Liver (tissue), 9 donors: ENCODE data around the gene SERPINA3. TPM values are rescaled to one million over a fixed set of nuclear protein-coding genes. Genes with fewer than 3 reads are reported as not detected.

Source experiments
- DNase-seq: peaks from one replicate; pipeline ENCODE4 v3.0.0-alpha.2; 2017; ENCODE audit warnings: low spot score
- H3K27ac ChIP-seq, 2 donors: one replicate each; pipeline ENCODE4 v1.7.0; 2013; ENCODE audit warnings: inconsistent platforms in 2 of 2, low read length in 2 of 2, control low read depth in 1 of 2, low read depth in 1 of 2, mild to moderate bottlenecking in 1 of 2
- H3K27me3 ChIP-seq, 4 donors: one replicate each; pipeline versions ENCODE4 v1.6.1 to v1.7.0; 2013; ENCODE audit warnings: low read length in 3 of 4, inconsistent platforms in 1 of 4, mild to moderate bottlenecking in 1 of 4, moderate library complexity in 1 of 4; ENCODE audit not compliant: control insufficient read depth in 4 of 4, insufficient read depth in 4 of 4
- H3K36me3 ChIP-seq, 4 donors: one replicate each; pipeline versions ENCODE4 v1.6.1 to v1.7.0; 2013; ENCODE audit warnings: low read length in 3 of 4, mild to moderate bottlenecking in 3 of 4, low read depth in 1 of 4, moderate library complexity in 1 of 4; ENCODE audit not compliant: control insufficient read depth in 4 of 4, insufficient read depth in 3 of 4
- H3K4me1 ChIP-seq, 4 donors: one replicate each; pipeline versions ENCODE4 v1.6.1 to v1.7.0; 2013; ENCODE audit warnings: low read length in 3 of 4, mild to moderate bottlenecking in 3 of 4, moderate library complexity in 1 of 4; ENCODE audit not compliant: control insufficient read depth in 4 of 4, insufficient read depth in 4 of 4
- H3K4me3 ChIP-seq, 3 donors: one replicate each; pipeline versions ENCODE4 v1.6.1 to v1.7.0; 2013; ENCODE audit warnings: low read length in 3 of 3, control low read depth in 1 of 3, low read depth in 1 of 3, mild to moderate bottlenecking in 1 of 3
- H3K9ac ChIP-seq, 2 donors: one replicate each; pipeline ENCODE4 v1.7.0; 2013; ENCODE audit warnings: low read length in 2 of 2, mild to moderate bottlenecking in 2 of 2, moderate library complexity in 2 of 2, control low read depth in 1 of 2, low read depth in 1 of 2
- H3K9me3 ChIP-seq, 4 donors: one replicate each; pipeline versions ENCODE4 v1.6.1 to v1.7.0; 2013; ENCODE audit warnings: low read length in 3 of 4; ENCODE audit not compliant: control insufficient read depth in 4 of 4
- FOXA1 ChIP-seq: IDR thresholded peaks from 2 replicates; pipeline ENCODE4 v1.6.1; 2016; ENCODE audit warnings: antibody characterized with exemption
- GABPA ChIP-seq, 2 donors: IDR thresholded peaks in 1 of 2; conservative IDR thresholded peaks in 1 of 2; 2 replicates each; pipeline ENCODE4 v1.6.1; 2016; ENCODE audit warnings: antibody characterized with exemption in 2 of 2, mild to moderate bottlenecking in 1 of 2, moderate library complexity in 1 of 2
- HNF4A ChIP-seq, 2 donors: conservative IDR thresholded peaks; 2 replicates each; pipeline ENCODE4 v1.6.1; 2016; ENCODE audit warnings: antibody characterized with exemption in 2 of 2, mild to moderate bottlenecking in 2 of 2
- HNF4G ChIP-seq: IDR thresholded peaks from 2 replicates; pipeline ENCODE4 v1.6.1; 2016; ENCODE audit warnings: antibody characterized with exemption
- JUND ChIP-seq, 2 donors: IDR thresholded peaks; 2 replicates each; pipeline ENCODE4 v1.6.1; 2016; ENCODE audit warnings: antibody characterized with exemption in 2 of 2
- NR2F2 ChIP-seq: IDR thresholded peaks from 2 replicates; pipeline ENCODE4 v1.6.1; 2016; ENCODE audit warnings: antibody characterized with exemption
- RAD21 ChIP-seq, 2 donors: IDR thresholded peaks; 2 replicates each; pipeline ENCODE4 v1.6.1; 2016; ENCODE audit warnings: antibody characterized with exemption in 2 of 2, mild to moderate bottlenecking in 2 of 2
- REST ChIP-seq: IDR thresholded peaks from 2 replicates; pipeline ENCODE4 v1.6.1; 2016; ENCODE audit warnings: antibody characterized with exemption, mild to moderate bottlenecking
- RXRA ChIP-seq, 2 donors: IDR thresholded peaks; 2 replicates each; pipeline ENCODE4 v1.6.1; 2017 to 2018; ENCODE audit warnings: antibody characterized with exemption in 2 of 2, mild to moderate bottlenecking in 1 of 2
- SP1 ChIP-seq: IDR thresholded peaks from 2 replicates; pipeline ENCODE4 v1.6.1; 2018; ENCODE audit warnings: antibody characterized with exemption, mild to moderate bottlenecking
- TAF1 ChIP-seq: conservative IDR thresholded peaks from 2 replicates; pipeline ENCODE4 v1.6.1; 2016; ENCODE audit warnings: antibody characterized with exemption, mild to moderate bottlenecking
- YY1 ChIP-seq: IDR thresholded peaks from 2 replicates; pipeline ENCODE4 v1.6.1; 2016; ENCODE audit warnings: antibody characterized with exemption, mild to moderate bottlenecking
- ZBTB33 ChIP-seq: IDR thresholded peaks from 2 replicates; pipeline ENCODE4 v1.6.1; 2016; ENCODE audit warnings: antibody characterized with exemption
- WGBS: extraction: QIAGEN DNeasy Blood & Tissue Kit; methylation state at CpG from one replicate; pipeline ENCODE4 v1.1.7; 2013; 5-methylcytosine and 5-hydroxymethylcytosine counted together
- polyA plus RNA-seq, 2 donors: library from polyadenylated mRNA; stranded (reverse) in 1 of 2; unstranded in 1 of 2; fragments of 200-250 nt in 1 of 2; fragments of >200 nt in 1 of 2; fragmentation: Nextera tagmentation in 1 of 2; extraction: Ambion mirVana in 1 of 2; gene quantifications; one replicate each; pipeline versions ENCODE4 v1.2.1 to v1.2.3, GENCODE V29; 2013 to 2015
- total RNA-seq, 2 donors: library from RNA; depleted of rRNA; stranded (reverse); fragments of >200 nt; gene quantifications; one replicate each; pipeline ENCODE4 v1.2.3, GENCODE V29; 2014
- TF ChIP-seq, protein P1 (sequence below): IDR thresholded peaks from 2 replicates; pipeline ENCODE4 v1.6.1; 2016; ENCODE audit warnings: antibody characterized with exemption
- TF ChIP-seq, protein P2 (sequence below): fragments of 150-350 bp; IDR thresholded peaks from 2 replicates; pipeline ENCODE4 v1.5.1; 2017; ENCODE audit warnings: improper control_type of control experiment, low read depth, low read length; ENCODE audit not compliant: missing input control
- donor health status: healthy.
- donor health status: healthy.
- donor health status: healthy.
- donor health status: healthy.
- donor health status: healthy.

The SERPINA3 gene
- total and polyA plus RNA-seq, 4 donors: 2,087 to 17,984 (median 13,009) TPM

GRCh38 chr14:94622653-94623421, 10.6 kb downstream of the SERPINA3 start:
- Histone ChIP-seq H3K27ac (peak overlapping the region in 1 of 2 donors; percentile 24), H3K9me3 (no peaks in the 10 kb centered on the region), H3K27me3 (no peaks in the 10 kb centered on the region), H3K9ac (no peak overlapping the region), H3K4me3 (no peak overlapping the region), H3K4me1 (peaks cover 0 to 10% (median 1%) of the 10 kb centered on the region in 4 donors), H3K36me3 (peaks cover 6 to 54% (median 48%) of the 10 kb centered on the region in 4 donors)
- TF ChIP-seq NR2F2 (no peak), RAD21 (IDR thresholded peaks at IDR 0.05) (no peak), YY1 (no peak)
- WGBS: 75% methylated on average over 6 of the region's 6 CpGs
- DNase-seq: no peak

DNA sequence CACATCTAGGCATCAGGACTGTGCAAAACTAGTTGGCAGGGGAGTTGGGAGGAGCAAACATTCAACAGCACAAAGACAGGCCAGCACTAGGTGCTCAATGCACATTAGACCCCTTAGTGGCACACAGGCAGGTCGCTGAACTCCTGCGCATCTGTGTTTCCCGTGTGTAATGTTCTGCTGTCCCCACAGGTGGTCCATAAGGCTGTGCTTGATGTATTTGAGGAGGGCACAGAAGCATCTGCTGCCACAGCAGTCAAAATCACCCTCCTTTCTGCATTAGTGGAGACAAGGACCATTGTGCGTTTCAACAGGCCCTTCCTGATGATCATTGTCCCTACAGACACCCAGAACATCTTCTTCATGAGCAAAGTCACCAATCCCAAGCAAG, 11.2 kb downstream of the SERPINA3 start:
- H3K9ac ChIP-seq: no peak overlapping the region
- no peak for TF ChIP-seq HNF4G
- TF ChIP-seq RXRA (IDR thresholded peaks at IDR 0.05): no peak
- no peak for TF ChIP-seq HNF4A (conservative IDR thresholded peaks at IDR 0.05)
- TF ChIP-seq, protein P1, sequence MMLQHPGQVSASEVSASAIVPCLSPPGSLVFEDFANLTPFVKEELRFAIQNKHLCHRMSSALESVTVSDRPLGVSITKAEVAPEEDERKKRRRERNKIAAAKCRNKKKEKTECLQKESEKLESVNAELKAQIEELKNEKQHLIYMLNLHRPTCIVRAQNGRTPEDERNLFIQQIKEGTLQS: no peak
- TF ChIP-seq ZBTB33: no peak
- no peak for TF ChIP-seq REST
- no peak for TF ChIP-seq YY1
- TF ChIP-seq SP1: no peak
- TF ChIP-seq, protein P2, sequence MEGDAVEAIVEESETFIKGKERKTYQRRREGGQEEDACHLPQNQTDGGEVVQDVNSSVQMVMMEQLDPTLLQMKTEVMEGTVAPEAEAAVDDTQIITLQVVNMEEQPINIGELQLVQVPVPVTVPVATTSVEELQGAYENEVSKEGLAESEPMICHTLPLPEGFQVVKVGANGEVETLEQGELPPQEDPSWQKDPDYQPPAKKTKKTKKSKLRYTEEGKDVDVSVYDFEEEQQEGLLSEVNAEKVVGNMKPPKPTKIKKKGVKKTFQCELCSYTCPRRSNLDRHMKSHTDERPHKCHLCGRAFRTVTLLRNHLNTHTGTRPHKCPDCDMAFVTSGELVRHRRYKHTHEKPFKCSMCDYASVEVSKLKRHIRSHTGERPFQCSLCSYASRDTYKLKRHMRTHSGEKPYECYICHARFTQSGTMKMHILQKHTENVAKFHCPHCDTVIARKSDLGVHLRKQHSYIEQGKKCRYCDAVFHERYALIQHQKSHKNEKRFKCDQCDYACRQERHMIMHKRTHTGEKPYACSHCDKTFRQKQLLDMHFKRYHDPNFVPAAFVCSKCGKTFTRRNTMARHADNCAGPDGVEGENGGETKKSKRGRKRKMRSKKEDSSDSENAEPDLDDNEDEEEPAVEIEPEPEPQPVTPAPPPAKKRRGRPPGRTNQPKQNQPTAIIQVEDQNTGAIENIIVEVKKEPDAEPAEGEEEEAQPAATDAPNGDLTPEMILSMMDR: no peak
- no peak for TF ChIP-seq TAF1
- no peak for TF ChIP-seq FOXA1
- no peak for TF ChIP-seq NR2F2
- no peak for TF ChIP-seq GABPA (IDR thresholded peaks at IDR 0.05 in 1 of 2, conservative IDR thresholded peaks at IDR 0.05 in 1 of 2)
- no peak for TF ChIP-seq JUND (IDR thresholded peaks at IDR 0.05)
- no peak for DNase-seq
- peaks cover 5 to 49% (median 43%) of the 10 kb centered on the region in 4 donors for H3K36me3 ChIP-seq
- H3K27ac ChIP-seq: no peak overlapping the region
- WGBS: 90% methylated on average over 4 of the region's 4 CpGs
- no peaks in the 10 kb centered on the region for H3K27me3 ChIP-seq
- H3K4me3 ChIP-seq: no peak overlapping the region
- peaks cover 0 to 10% (median 7%) of the 10 kb centered on the region in 4 donors for H3K4me1 ChIP-seq
- H3K9me3 ChIP-seq: no peaks in the 10 kb centered on the region
